Activated CD4-positive, alpha-beta T cell treated with anti-CD3 and anti-CD28 coated beads for 1 hour (primary cell): Measurements from ENCODE around the gene CAMK1D.

Experiments
- DNase-seq: peaks from one replicate; pipeline ENCODE4 v3.0.0-alpha.2; 2020

The CAMK1D gene

GRCh38 chr10:12633776-12634620, 284.7 kb downstream of the CAMK1D start:
- DNase-seq: no peak

GRCh38 chr10:12634621-12634931, 285.2 kb downstream of the CAMK1D start:
- DNase-seq: no peak

GRCh38 chr10:12635127-12635541, 285.8 kb downstream of the CAMK1D start:
- no peak for DNase-seq

- DNase-seq: no peak
Observed at GRCh38 chr10:12636571-12636970, 287.2 kb downstream of the CAMK1D start.

GRCh38 chr10:12637649-12638048, 288.3 kb downstream of the CAMK1D start:
- no peak for DNase-seq

GRCh38 chr10:12638103-12638502, 288.8 kb downstream of the CAMK1D start:
- no peak for DNase-seq

GRCh38 chr10:12638781-12639180, 289.4 kb downstream of the CAMK1D start:
- DNase-seq: no peak

GRCh38 chr10:12639996-12640944, 290.9 kb downstream of the CAMK1D start:
- no peak for DNase-seq

- no peak for DNase-seq
Observed at GRCh38 chr10:12642036-12642435, 292.7 kb downstream of the CAMK1D start.

- no peak for DNase-seq
Observed at GRCh38 chr10:12643279-12643678, 293.9 kb downstream of the CAMK1D start.

GRCh38 chr10:12644380-12645144, 295.2 kb downstream of the CAMK1D start:
- no peak for DNase-seq

GRCh38 chr10:12645449-12645848, 296.1 kb downstream of the CAMK1D start:
- DNase-seq: no peak

GRCh38 chr10:12649012-12649584, 299.8 kb downstream of the CAMK1D start:
- DNase-seq: no peak

GRCh38 chr10:12650122-12650521, 300.8 kb downstream of the CAMK1D start:
- DNase-seq: no peak

GRCh38 chr10:12650538-12651298, 301.4 kb downstream of the CAMK1D start:
- no peak for DNase-seq

- no peak for DNase-seq
Observed at GRCh38 chr10:12655940-12656339, 306.6 kb downstream of the CAMK1D start.

- DNase-seq: no peak
Observed at GRCh38 chr10:12656518-12657142, 307.3 kb downstream of the CAMK1D start.

- DNase-seq: no peak
Observed at GRCh38 chr10:12657489-12657888, 308.1 kb downstream of the CAMK1D start.

GRCh38 chr10:12658526-12658925, 309.2 kb downstream of the CAMK1D start:
- DNase-seq: no peak

GRCh38 chr10:12659706-12660105, 310.4 kb downstream of the CAMK1D start:
- DNase-seq: no peak

- no peak for DNase-seq
Observed at GRCh38 chr10:12660812-12661211, 311.5 kb downstream of the CAMK1D start.

- no peak for DNase-seq
Observed at GRCh38 chr10:12661671-12662070, 312.3 kb downstream of the CAMK1D start.
